ENCODE data around the gene TMEM130. TPM values are rescaled to one million over a fixed set of nuclear protein-coding genes. Genes with fewer than 3 reads are reported as not detected.
A peak's percentile ranks its signal among the peaks of the same experiment; 100 is the strongest.
"Not testable (repeated sequence)": the region's sequence is repeated elsewhere in the genome, so short reads cannot be mapped to it uniquely, and the experiment has no call there.

TMEM130 gene
- total RNA-seq, 1 donor from 2014 or later = 1.7 TPM

- Mint-ChIP-seq H3K4me1 (ENCODE audit: unreplicated experiment) (peaks cover 8% of the 10 kb centered on the region), H3K4me3 (ENCODE audit: unreplicated experiment) (no peak overlapping the region), H3K9me3 (ENCODE audit: unreplicated experiment) (no peaks in the 10 kb centered on the region), H3K27me3 (ENCODE audit: unreplicated experiment) (no peaks in the 10 kb centered on the region), H3K27ac (ENCODE audit: unreplicated experiment) (no peak overlapping the region), H3K36me3 (ENCODE audit: unreplicated experiment) (no peaks in the 10 kb centered on the region)
- DNase-seq (ENCODE audit: extremely low spot score, unreplicated experiment) = no peak
- no peak for TF ChIP-seq CTCF (IDR thresholded peaks at IDR 0.05)
These were observed 17.0 kb downstream of the TMEM130 start for GRCh38 chr7:98852826-98853225.

GRCh38 chr7:98848918-98849317 is 20.9 kb downstream of the TMEM130 start:
- DNase-seq (ENCODE audit: extremely low spot score, unreplicated experiment) = no peak
- H3K9me3 Mint-ChIP-seq (ENCODE audit: unreplicated experiment) = no peaks in the 10 kb centered on the region
- H3K27me3 Mint-ChIP-seq (ENCODE audit: unreplicated experiment) = no peaks in the 10 kb centered on the region
- peaks cover 3% of the 10 kb centered on the region for H3K4me1 Mint-ChIP-seq (ENCODE audit: unreplicated experiment)
- no peak overlapping the region for H3K4me3 Mint-ChIP-seq (ENCODE audit: unreplicated experiment)
- H3K36me3 Mint-ChIP-seq (ENCODE audit: unreplicated experiment) = no peaks in the 10 kb centered on the region
- H3K27ac Mint-ChIP-seq (ENCODE audit: unreplicated experiment) = no peak overlapping the region
- TF ChIP-seq CTCF (IDR thresholded peaks at IDR 0.05) = no peak

GRCh38 chr7:98842552-98842951 is 27.3 kb downstream of the TMEM130 start:
- not testable (repeated sequence) for H3K36me3 Mint-ChIP-seq (ENCODE audit: unreplicated experiment); H3K9me3 Mint-ChIP-seq (ENCODE audit: unreplicated experiment); H3K4me1 Mint-ChIP-seq (ENCODE audit: unreplicated experiment)

GRCh38 chr7:98841179-98841997 is 28.4 kb downstream of the TMEM130 start:
- Mint-ChIP-seq H3K36me3 (ENCODE audit: unreplicated experiment) (no peaks in the 10 kb centered on the region), H3K27ac (ENCODE audit: unreplicated experiment) (no peak overlapping the region), H3K27me3 (ENCODE audit: unreplicated experiment) (peaks cover 8% of the 10 kb centered on the region), H3K9me3 (ENCODE audit: unreplicated experiment) (no peaks in the 10 kb centered on the region), H3K4me1 (ENCODE audit: unreplicated experiment) (peaks cover 12% of the 10 kb centered on the region), H3K4me3 (ENCODE audit: unreplicated experiment) (no peak overlapping the region)
- DNase-seq (ENCODE audit: extremely low spot score, unreplicated experiment) = no peak
- peak; percentile 98 for TF ChIP-seq CTCF (IDR thresholded peaks at IDR 0.05)

More at GRCh38 chr7:98842552-98842951, 27.3 kb downstream of the TMEM130 start:
- not testable (repeated sequence) for H3K4me3 Mint-ChIP-seq (ENCODE audit: unreplicated experiment); H3K27ac Mint-ChIP-seq (ENCODE audit: unreplicated experiment); H3K27me3 Mint-ChIP-seq (ENCODE audit: unreplicated experiment); DNase-seq (ENCODE audit: extremely low spot score, unreplicated experiment)

GRCh38 chr7:98840722-98841121 is 29.1 kb downstream of the TMEM130 start:
- Mint-ChIP-seq H3K4me1 (ENCODE audit: unreplicated experiment) (peaks cover 12% of the 10 kb centered on the region), H3K27ac (ENCODE audit: unreplicated experiment) (no peak overlapping the region), H3K9me3 (ENCODE audit: unreplicated experiment) (no peaks in the 10 kb centered on the region), H3K27me3 (ENCODE audit: unreplicated experiment) (peaks cover 8% of the 10 kb centered on the region), H3K36me3 (ENCODE audit: unreplicated experiment) (no peaks in the 10 kb centered on the region), H3K4me3 (ENCODE audit: unreplicated experiment) (no peak overlapping the region)
- DNase-seq (ENCODE audit: extremely low spot score, unreplicated experiment) = no peak
- no peak for TF ChIP-seq CTCF (IDR thresholded peaks at IDR 0.05)
